GM12878 (cell line): ENCODE data around the gene SLC6A3. TPM values are rescaled to one million over a fixed set of nuclear protein-coding genes. Genes with fewer than 3 reads are reported as not detected.

ENCODE experiments used
- ATF7 ChIP-seq: fragments of 450-650 bp; IDR thresholded peaks from 2 replicates; pipeline ENCODE4 v1.6.1; 2016; ENCODE audit warnings: low read depth, mild to moderate bottlenecking
- BCL11A ChIP-seq: IDR thresholded peaks from 2 replicates; pipeline ENCODE4 v1.6.1; 2011; ENCODE audit warnings: low read depth, low read length
- CHD1 ChIP-seq: IDR thresholded peaks from 2 replicates; pipeline ENCODE4 v1.6.1; 2012; ENCODE audit warnings: low read depth, low read length, improper control_type of control experiment
- E2F4 ChIP-seq: IDR thresholded peaks from 2 replicates; pipeline ENCODE4 v1.6.1; 2012; ENCODE audit warnings: low read depth, low read length, improper control_type of control experiment
- E4F1 ChIP-seq: fragments of 450-650 bp; IDR thresholded peaks from 2 replicates; pipeline ENCODE4 v1.6.1; 2018; ENCODE audit warnings: borderline replicate concordance, mild to moderate bottlenecking; ENCODE audit not compliant: partially characterized antibody
- EGR1 ChIP-seq, 2 experiments: IDR thresholded peaks; 1 replicate in 1 of 2; 2 replicates in 1 of 2; pipeline ENCODE4 v1.6.1; 2011 to 2012; ENCODE audit warnings: low read depth in 2 of 2, low read length in 2 of 2, borderline replicate concordance in 1 of 2, mild to moderate bottlenecking in 1 of 2, moderate library complexity in 1 of 2
- EP300 ChIP-seq, 2 experiments: fragments of 150-350 bp in 1 of 2; IDR thresholded peaks; 2 replicates each; pipeline ENCODE4 v1.6.1; 2011 to 2012; ENCODE audit warnings: low read depth in 2 of 2, low read length in 2 of 2, borderline replicate concordance in 1 of 2, improper control_type of control experiment in 1 of 2, inconsistent platforms in 1 of 2; ENCODE audit not compliant: control insufficient read depth in 1 of 2
- FOXK2 ChIP-seq: fragments of 450-650 bp; IDR thresholded peaks from 2 replicates; pipeline ENCODE4 v1.6.1; 2017; ENCODE audit warnings: mild to moderate bottlenecking, moderate library complexity
- HSF1 ChIP-seq: fragments of 150-350 bp; IDR thresholded peaks from 2 replicates; pipeline ENCODE4 v1.6.1; 2014; ENCODE audit warnings: mild to moderate bottlenecking, low read depth, low read length
- KDM1A ChIP-seq: fragments of 200-600 bp; sonication (generic); IDR thresholded peaks from 2 replicates; pipeline ENCODE4 v1.6.1; 2016; ENCODE audit warnings: borderline replicate concordance
- MEF2A ChIP-seq: IDR thresholded peaks from 2 replicates; pipeline ENCODE4 v1.6.1; 2011; ENCODE audit warnings: low read depth, mild to moderate bottlenecking, low read length, moderate library complexity; ENCODE audit not compliant: insufficient read depth
- MYC ChIP-seq: IDR thresholded peaks from 2 replicates; pipeline ENCODE4 v1.6.1; 2011; ENCODE audit warnings: mild to moderate bottlenecking, low read length, moderate library complexity, inconsistent platforms; ENCODE audit not compliant: insufficient read depth, insufficient replicate concordance, insufficient read length, severe bottlenecking
- POLR2AphosphoS2 ChIP-seq: IDR thresholded peaks from 2 replicates; pipeline ENCODE4 v1.6.1; 2011; ENCODE audit warnings: low read depth, mild to moderate bottlenecking, low read length, improper control_type of control experiment, moderate library complexity
- RAD51 ChIP-seq: fragments of 450-650 bp; IDR thresholded peaks from 2 replicates; pipeline ENCODE4 v1.6.1; 2016; ENCODE audit warnings: moderate library complexity, mild to moderate bottlenecking, inconsistent platforms
- RELB ChIP-seq: fragments of 450-650 bp; IDR thresholded peaks from 2 replicates; pipeline ENCODE4 v1.6.1; 2017; ENCODE audit warnings: low read depth, mild to moderate bottlenecking, moderate library complexity
- SIX5 ChIP-seq: IDR thresholded peaks from 2 replicates; pipeline ENCODE4 v1.6.1; 2011; ENCODE audit warnings: mild to moderate bottlenecking, low read depth, low read length, moderate library complexity; ENCODE audit not compliant: severe bottlenecking
- SMC3 ChIP-seq: IDR thresholded peaks from 2 replicates; pipeline ENCODE4 v1.6.1; 2011; ENCODE audit warnings: low read length, improper control_type of control experiment, borderline replicate concordance
- SP1 ChIP-seq: IDR thresholded peaks from one replicate; pipeline ENCODE4 v1.6.1; 2011; ENCODE audit warnings: low read depth, low read length
- SPI1 ChIP-seq: IDR thresholded peaks from 2 replicates; pipeline ENCODE4 v1.6.1; 2011; ENCODE audit warnings: low read depth, mild to moderate bottlenecking, low read length, moderate library complexity, borderline replicate concordance; ENCODE audit not compliant: insufficient read depth
- STAT3 ChIP-seq: IDR thresholded peaks from 2 replicates; pipeline ENCODE4 v1.6.1; 2011; ENCODE audit warnings: low read depth, low read length, improper control_type of control experiment
- TCF7 ChIP-seq: IDR thresholded peaks from 2 replicates; pipeline ENCODE4 v1.6.1; 2014; ENCODE audit warnings: antibody characterized with exemption, borderline replicate concordance
- YY1 ChIP-seq: IDR thresholded peaks from 2 replicates; pipeline ENCODE4 v1.6.1; 2011; ENCODE audit warnings: low read depth, mild to moderate bottlenecking, low read length
- ZNF384 ChIP-seq: IDR thresholded peaks from 2 replicates; pipeline ENCODE4 v1.6.1; 2012; ENCODE audit warnings: low read depth, mild to moderate bottlenecking, low read length, improper control_type of control experiment, borderline replicate concordance
- polyA plus RNA-seq, 11 experiments: library from polyadenylated mRNA; depleted of rRNA in 4 of 11; unstranded in 6 of 11; stranded (reverse) in 5 of 11; fragments of >200 nt; fragmentation: Nextera tagmentation in 4 of 11; fragmentation: Illumina TruSeq in 1 of 11; extraction: Ambion mirVana in 4 of 11; extraction: Trizol in 1 of 11; gene quantifications; 1 replicate in 1 of 11; 2 replicates in 10 of 11; pipeline versions ENCODE4 v1.2.1 to v1.2.3, GENCODE V29; 2011 to 2016; ENCODE audit warnings: inconsistent platforms in 2 of 11, missing spikeins in 2 of 11, low read depth in 1 of 11
- total RNA-seq, 4 experiments: library from RNA; depleted of rRNA in 3 of 4; stranded (reverse); fragments of >200 nt in 3 of 4; fragmentation: Illumina TruSeq in 1 of 4; extraction: Trizol in 1 of 4; gene quantifications; 2 replicates each; pipeline versions ENCODE4 v1.2.1 to v1.2.3, GENCODE V29; 2013 to 2021

The SLC6A3 gene
- total and polyA plus RNA-seq, 10 of the 15 experiments (the other 5 are each of a cell fraction or from before 2014, with no cell fraction given), result 0.01 TPM; not detected in 9

- TF ChIP-seq YY1 (0 out of 2 replicates have a peak, but pooled peaks have one; percentile 47), SPI1 (peak; percentile 92), FOXK2 (no peak), POLR2AphosphoS2 (no peak; the same call in 1 of the 2 replicates), TCF7 (no peak), E4F1 (no peak), MEF2A (0 out of 2 replicates have a peak, but pooled peaks have one; percentile 31), BCL11A (peak; percentile 7), CHD1 (no peak), EP300 (IDR thresholded peaks at IDR 0.05; ENCODE audit: borderline replicate concordance in 1 of 2, control insufficient read depth in 1 of 2, low read depth in 2 of 2, low read length in 2 of 2) (peak; percentile 19 to 21; a peak in 1 of 4 replicates), EGR1 (IDR thresholded peaks at IDR 0.05; ENCODE audit: borderline replicate concordance in 1 of 2, low read depth in 2 of 2, low read length in 2 of 2) (peak in 1 of 2 experiments; percentile 25; a peak in 1 of 3 replicates), ATF7 (0 out of 2 replicates have a peak, but pooled peaks have one; percentile 20), KDM1A (no peak), MYC (no peak), RAD51 (no peak), SMC3 (0 out of 2 replicates have a peak, but pooled peaks have one; percentile 9), SP1 (no peak), RELB (0 out of 2 replicates have a peak, but pooled peaks have one; percentile 58), E2F4 (no peak), ZNF384 (no peak), SIX5 (peak; percentile 21), HSF1 (no peak), STAT3 (no peak)
These were observed 43.8 kb upstream of the SLC6A3 start (continued) for GRCh38 chr5:1488882-1489680.
